GM06990 (cell line): ENCODE data around the gene TMEM107.

Experiments
- DNase-seq: peaks from one replicate; pipeline ENCODE4 v3.0.0-alpha.2; 2011; ENCODE audit not compliant: insufficient read length; ENCODE audit errors: extremely low read depth
- H3K27me3 ChIP-seq: replicated peaks from 2 replicates; pipeline ENCODE4 v1.6.0; 2011; ENCODE audit warnings: low read length; ENCODE audit not compliant: control insufficient read depth, insufficient read depth
- H3K36me3 ChIP-seq: 2 replicates; pipeline ENCODE4 v1.5.1; 2011; ENCODE audit warnings: low read length; ENCODE audit not compliant: control insufficient read depth, insufficient read depth
- H3K4me3 ChIP-seq: replicated peaks from 2 replicates; pipeline ENCODE4 v1.5.1; 2011; ENCODE audit warnings: low read depth, mild to moderate bottlenecking, control low read depth, low read length
- CTCF ChIP-seq: IDR thresholded peaks from 2 replicates; pipeline ENCODE4 v1.5.1; 2011; ENCODE audit warnings: low read length, control low read depth, mild to moderate bottlenecking, inconsistent platforms; ENCODE audit not compliant: insufficient read depth, poor library complexity, severe bottlenecking

The TMEM107 gene

GRCh38 chr17:8155231-8155995 is 20.8 kb downstream of the TMEM107 start:
- no peak for TF ChIP-seq CTCF
- Histone ChIP-seq H3K27me3 (no peaks in the 10 kb centered on the region), H3K4me3 (peak overlapping the region; percentile 62), H3K36me3 (peaks cover 2% of the 10 kb centered on the region; the same call in 1 of the 2 replicates)
- no peak for DNase-seq

DNA sequence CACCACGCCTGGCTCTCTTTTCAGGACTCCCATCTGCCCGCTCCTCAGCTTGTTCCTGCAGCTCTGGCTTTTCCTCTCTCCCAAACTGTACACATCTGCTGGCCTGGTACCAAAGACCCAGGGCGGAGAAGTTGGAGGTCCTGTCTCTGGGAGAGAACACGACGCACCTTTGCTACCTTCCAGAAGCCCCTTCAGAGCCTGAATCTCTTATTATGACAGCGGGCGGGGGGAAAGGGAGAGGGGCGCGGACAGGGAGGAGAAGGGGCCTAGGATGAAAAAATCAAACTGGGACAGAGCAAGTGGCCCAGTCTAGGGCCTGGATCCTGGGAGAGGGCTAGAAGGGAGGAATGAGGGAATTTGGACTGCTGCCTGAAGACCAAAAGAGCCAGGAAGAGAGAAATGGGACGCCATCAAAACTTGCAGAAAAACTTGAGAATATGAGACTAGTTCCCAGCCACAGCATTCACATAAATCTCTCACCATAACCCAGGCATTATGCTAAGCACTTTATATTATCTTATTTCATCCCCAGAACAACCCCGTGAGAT is 21.5 kb downstream of the TMEM107 start:
- DNase-seq: no peak
- H3K27me3 ChIP-seq: no peaks in the 10 kb centered on the region
- peaks cover 5% of the 10 kb centered on the region for H3K36me3 ChIP-seq
- peak overlapping the region; percentile 31; the same call in 1 of the 2 replicates for H3K4me3 ChIP-seq
- TF ChIP-seq CTCF: no peak

DNA sequence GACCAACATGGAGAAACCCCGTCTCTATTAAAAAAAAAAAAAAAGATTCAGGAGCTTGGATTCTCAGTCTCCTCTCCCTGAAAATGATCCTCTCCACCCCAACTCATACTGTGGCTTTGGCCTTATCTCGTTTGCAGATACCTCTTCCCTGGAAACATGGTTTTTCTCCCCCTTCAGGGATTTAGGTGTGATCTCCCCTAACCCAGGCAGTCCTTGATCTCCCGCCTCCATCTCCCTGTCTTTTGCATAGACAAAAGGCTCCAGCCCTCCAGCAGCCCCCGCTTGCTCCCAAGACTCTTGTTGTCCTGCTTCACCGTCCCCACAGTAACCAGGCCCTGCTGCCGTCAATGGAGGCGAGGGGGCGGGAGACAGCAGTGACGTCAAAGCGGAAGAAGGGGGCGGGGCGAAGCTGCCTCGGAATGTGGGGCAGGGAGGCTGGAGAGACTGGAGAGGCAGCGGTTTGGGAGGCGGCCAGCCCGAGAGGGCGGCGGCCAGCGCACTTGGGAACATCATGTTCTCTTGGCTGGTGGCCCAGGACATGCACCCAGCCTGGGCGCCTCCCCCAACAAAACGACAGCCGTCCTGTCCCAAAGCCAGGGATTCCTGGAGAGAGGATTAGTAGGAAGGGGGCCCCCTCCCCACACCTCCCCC is 22.1 kb downstream of the TMEM107 start:
- Histone ChIP-seq H3K27me3 (no peaks in the 10 kb centered on the region), H3K36me3 (peaks cover 8% of the 10 kb centered on the region), H3K4me3 (peak overlapping the region; percentile 31)
- no peak for TF ChIP-seq CTCF
- peak; percentile 79 for DNase-seq

DNA sequence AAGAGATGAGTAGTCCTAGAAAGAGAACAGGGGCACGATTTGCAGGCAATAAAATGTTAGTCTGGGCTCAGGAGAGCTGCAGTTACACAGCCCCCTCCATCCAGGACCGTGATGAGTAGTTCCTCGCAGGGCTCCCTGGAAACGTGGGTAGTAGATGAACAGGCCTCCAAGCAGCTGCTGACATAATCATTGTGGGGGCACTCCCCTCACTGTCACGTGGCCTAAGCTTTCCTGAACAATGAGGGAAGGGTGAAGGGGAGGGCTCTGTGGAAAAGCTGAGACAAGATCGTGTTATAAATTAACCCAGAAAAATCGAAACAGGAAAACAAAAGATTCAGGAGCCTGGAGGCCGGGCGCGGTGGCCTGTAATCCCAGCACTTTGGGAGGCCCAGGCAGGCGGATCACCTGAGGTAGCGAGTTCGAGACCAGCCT is 22.6 kb downstream of the TMEM107 start:
- H3K27me3 ChIP-seq: no peaks in the 10 kb centered on the region
- H3K4me3 ChIP-seq: no peak overlapping the region
- peaks cover 11% of the 10 kb centered on the region for H3K36me3 ChIP-seq
- TF ChIP-seq CTCF: no peak
- DNase-seq: no peak

DNA sequence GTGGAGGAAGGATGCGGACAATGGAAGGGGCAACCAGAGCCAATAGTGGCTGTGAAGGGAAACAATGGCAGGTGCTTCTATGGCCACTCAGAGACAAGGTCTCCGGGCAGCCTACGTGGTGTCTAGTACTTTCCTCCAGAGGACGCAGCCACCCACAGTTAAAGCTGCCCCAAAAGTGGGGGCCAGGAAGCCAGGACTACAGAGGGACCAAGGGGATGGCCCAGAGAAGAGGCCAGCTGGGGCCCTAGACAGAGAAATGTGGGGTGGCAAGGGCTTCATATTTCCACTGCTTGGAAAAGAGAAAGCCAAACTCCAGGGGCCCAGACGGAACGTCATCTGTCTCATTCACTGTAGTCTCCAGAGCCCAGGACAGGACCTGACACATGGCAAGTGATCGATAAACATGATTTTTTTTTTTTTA is 23.1 kb downstream of the TMEM107 start:
- Histone ChIP-seq H3K4me3 (no peak overlapping the region), H3K36me3 (peaks cover 14% of the 10 kb centered on the region), H3K27me3 (no peaks in the 10 kb centered on the region)
- no peak for DNase-seq
- no peak for TF ChIP-seq CTCF
